Breast epithelium (tissue), 4 donors: Measurements from ENCODE around the gene LMOD3. TPM values are rescaled to one million over a fixed set of nuclear protein-coding genes. Genes with fewer than 3 reads are reported as not detected.

Experiments
- DNase-seq, 2 donors: peaks; one replicate each; pipeline ENCODE4 v3.0.0-alpha.2; 2019; ENCODE audit warnings: low spot score in 2 of 2
- H3K27ac ChIP-seq, 2 donors: fragments of 200-600 bp; sonication (generic) in 1 of 2; one replicate each; pipeline ENCODE4 v1.5.1; 2016 to 2019; ENCODE audit warnings: mild to moderate bottlenecking in 1 of 2
- H3K27me3 ChIP-seq, 2 donors: fragments of 200-600 bp; sonication (generic) in 1 of 2; one replicate each; pipeline versions ENCODE4 v1.5.1 to v1.6.0; 2017 to 2019; ENCODE audit warnings: control low read depth in 1 of 2, mild to moderate bottlenecking in 1 of 2
- H3K36me3 ChIP-seq: fragments of 200-600 bp; one replicate; pipeline ENCODE4 v1.5.1; 2019
- H3K4me1 ChIP-seq, 2 donors: fragments of 200-600 bp; sonication (generic); one replicate each; pipeline ENCODE4 v1.5.1; 2016 to 2019; ENCODE audit warnings: control low read depth in 1 of 2
- H3K4me3 ChIP-seq, 3 donors: fragments of 200-600 bp; sonication (generic); 1 replicate in 2 of 3; 2 replicates in 1 of 3; pipeline ENCODE4 v1.5.1; 2016 to 2019; ENCODE audit warnings: mild to moderate bottlenecking in 3 of 3, moderate library complexity in 2 of 3
- H3K9me3 ChIP-seq, 2 donors: fragments of 200-600 bp; sonication (generic) in 1 of 2; one replicate each; pipeline ENCODE4 v1.5.1; 2016 to 2019; ENCODE audit warnings: control low read depth in 1 of 2
- CTCF ChIP-seq, 3 donors: fragments of 450-650 bp; IDR thresholded peaks; one replicate each; pipeline ENCODE4 v1.5.1; 2016 to 2017; ENCODE audit warnings: antibody characterized with exemption in 3 of 3, mild to moderate bottlenecking in 3 of 3, moderate library complexity in 3 of 3
- POLR2A ChIP-seq: fragments of 450-650 bp; IDR thresholded peaks from one replicate; pipeline ENCODE4 v1.6.1; 2016; ENCODE audit warnings: antibody characterized with exemption, mild to moderate bottlenecking, moderate library complexity
- POLR2AphosphoS5 ChIP-seq, 3 donors: sonication (generic); formaldehyde crosslinking; IDR thresholded peaks; one replicate each; pipeline ENCODE4 v1.6.1; 2017; ENCODE audit warnings: antibody characterized with exemption in 3 of 3
- intact Hi-C: fragments of 100-400 bp; cut with DNase I; formaldehyde crosslinking; loops from one replicate; pipeline ENCODE4 v1.15.1; 2023; ENCODE audit warnings: low total_unique reads
- total RNA-seq, 3 donors: library from RNA; depleted of rRNA; stranded (reverse); fragments of >200 nt; gene quantifications; one replicate each; pipeline ENCODE4 v1.1.0, GENCODE V29; 2016

The LMOD3 gene
- total RNA-seq, 3 donors from 2014 or later, result not detected

- no peaks in the 10 kb centered on the region for H3K4me1 ChIP-seq
- DNase-seq, result no peak
- H3K36me3 ChIP-seq, result peaks cover 5% of the 10 kb centered on the region
- no peaks in the 10 kb centered on the region for H3K9me3 ChIP-seq
- H3K27ac ChIP-seq, result no peak overlapping the region
- H3K27me3 ChIP-seq, result no peaks in the 10 kb centered on the region
- TF ChIP-seq CTCF (IDR thresholded peaks at IDR 0.05) (no peak), POLR2A (no peak), POLR2AphosphoS5 (IDR thresholded peaks at IDR 0.05) (no peak)
- no peak overlapping the region for H3K4me3 ChIP-seq
- intact Hi-C loops, result no loop called here
Observed at GRCh38 chr3:69058180-69058946, 64.0 kb downstream of the LMOD3 start.

Other genes starting within 250 kb of the LMOD3 start
- gene TAFA4, start 190.0 kb downstream of the LMOD3 start, total RNA-seq, result not detected
- 10 to 100 TPM; 34.2 to 71.7 (median 58.0) TPM for gene EOGT, start 108.9 kb downstream of the LMOD3 start, total RNA-seq
- gene TMF1, start 70.3 kb downstream of the LMOD3 start, total RNA-seq, result 10 to 100 TPM; 33.4 to 61.5 (median 50.1) TPM
- 10 to 100 TPM; 49.4 to 88.4 (median 69.2) TPM for gene UBA3, start 42.2 kb downstream of the LMOD3 start, total RNA-seq
- gene ARL6IP5, start 37.7 kb downstream of the LMOD3 start, total RNA-seq, result 100 to 1,000 TPM; 123 to 210 (median 174) TPM